Putamen (tissue), 1 donor: ENCODE measurements around the gene MIGA2.
A peak's percentile ranks its signal among the peaks of the same experiment; 100 is the strongest.
"Not testable (repeated sequence)": the region's sequence is repeated elsewhere in the genome, so short reads cannot be mapped to it uniquely, and the experiment has no call there.

Source experiments
- DNase-seq: peaks from one replicate; pipeline ENCODE4 v3.0.0-alpha.2; 2016; ENCODE audit warnings: low spot score

The MIGA2 gene

DNA sequence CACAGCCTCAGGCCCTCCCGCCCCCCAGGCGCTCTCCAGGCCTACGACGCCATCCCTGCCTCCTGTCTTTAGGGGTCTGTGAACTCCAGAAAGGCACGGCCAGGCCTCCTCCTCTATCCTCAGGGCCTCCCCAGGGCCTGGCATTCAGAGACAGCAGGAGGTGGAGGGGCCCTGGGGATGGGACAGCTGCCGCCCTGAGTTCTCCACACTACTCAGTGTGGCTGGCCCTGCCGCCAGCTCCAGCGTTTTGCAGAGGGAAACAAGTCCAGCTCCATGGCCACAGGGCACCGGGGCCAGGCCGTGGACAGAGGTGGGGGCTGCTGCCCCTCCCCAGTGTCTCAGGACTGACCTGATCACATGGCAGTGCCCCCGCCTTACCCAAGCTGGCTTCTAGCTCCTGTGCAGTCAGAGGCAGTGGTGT lies 24.7 kb upstream of the MIGA2 start:
- no peak for DNase-seq

- no peak for DNase-seq
Observed at GRCh38 chr9:129012343-129012742, 24.1 kb upstream of the MIGA2 start.

GRCh38 chr9:129012893-129013448 lies 23.5 kb upstream of the MIGA2 start:
- DNase-seq = no peak

- no peak for DNase-seq
Observed at GRCh38 chr9:129013674-129014073, 22.8 kb upstream of the MIGA2 start.

DNA sequence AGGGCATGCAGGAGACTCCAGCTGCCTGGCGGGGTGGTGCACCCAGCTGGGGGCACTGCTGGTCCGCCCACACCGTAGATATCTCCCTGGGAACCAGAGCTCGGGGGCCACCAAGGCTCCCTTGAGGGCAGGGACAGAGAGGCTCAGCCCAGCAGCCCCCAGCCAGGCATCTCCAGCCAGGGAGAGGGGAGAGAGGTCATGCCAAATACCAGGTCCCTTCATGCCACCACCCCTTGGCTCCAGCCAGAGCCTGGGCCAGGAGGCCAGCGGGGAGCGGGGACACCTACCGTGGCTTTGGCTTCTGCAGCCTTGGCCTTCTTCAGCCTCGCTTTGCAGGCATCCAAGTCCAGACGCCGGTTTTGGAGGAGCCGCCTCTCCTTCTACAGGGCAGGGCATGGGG lies 22.3 kb upstream of the MIGA2 start:
- no peak for DNase-seq

DNA sequence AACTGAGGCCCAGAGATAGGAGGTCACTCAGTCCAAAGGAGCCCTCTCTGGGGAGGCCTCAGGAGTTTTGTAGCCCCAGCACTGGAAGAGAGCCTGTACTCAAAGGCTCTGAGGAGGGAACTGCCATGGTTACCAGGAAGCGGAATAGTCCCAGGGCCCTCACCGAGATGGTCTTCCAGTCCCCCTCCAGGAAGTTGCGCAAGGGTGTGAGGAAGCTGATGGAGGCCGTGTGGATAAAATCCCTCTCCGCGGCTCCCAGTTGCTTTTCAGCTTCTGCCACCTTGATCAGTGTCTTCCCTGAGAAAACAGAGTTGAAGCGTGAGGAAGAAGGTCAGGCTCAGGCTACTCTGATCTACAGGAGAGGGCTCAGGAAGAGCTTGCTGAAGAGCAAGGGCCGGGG lies 21.8 kb upstream of the MIGA2 start:
- no peak for DNase-seq

DNA sequence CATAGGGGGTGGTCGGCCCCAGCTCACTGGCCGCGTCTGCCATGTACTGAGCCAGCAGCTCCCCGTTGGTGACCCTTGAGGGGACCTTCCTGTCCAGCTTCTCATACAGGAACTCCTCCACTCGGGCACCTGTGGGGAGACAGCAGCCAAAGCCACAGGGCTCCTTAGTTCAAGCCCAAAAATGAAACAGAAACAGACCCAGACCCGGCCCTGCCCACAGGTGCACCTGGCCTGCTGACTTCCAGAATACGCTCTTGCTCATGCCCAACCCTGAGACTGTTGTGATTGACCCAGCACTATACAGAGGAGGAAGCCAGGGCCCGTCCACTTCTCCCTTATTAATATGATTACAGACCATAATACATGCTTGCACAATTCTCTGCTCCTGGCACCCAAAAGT lies 15.3 kb upstream of the MIGA2 start:
- no peak for DNase-seq

DNA sequence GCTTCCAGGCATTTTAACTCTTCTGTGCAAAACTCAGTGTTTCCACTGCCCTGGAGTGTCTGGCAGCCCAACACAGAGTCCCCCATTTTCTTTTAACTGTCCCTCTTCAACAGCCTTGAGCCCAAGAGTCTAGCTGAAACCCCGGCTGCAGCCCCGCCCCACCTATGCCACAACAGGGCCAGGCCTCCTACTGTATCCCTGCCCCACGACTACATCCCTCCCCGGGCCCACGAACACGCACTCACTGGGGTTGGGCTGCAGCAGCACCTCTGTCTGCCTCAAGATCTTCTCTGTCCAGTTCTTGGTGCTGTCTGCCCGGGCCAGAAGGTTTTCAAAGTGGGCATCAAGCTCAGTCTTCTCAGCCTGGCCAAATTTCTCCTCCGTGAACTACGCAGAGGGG lies 14.4 kb upstream of the MIGA2 start:
- no peak for DNase-seq

- DNase-seq = no peak
Observed at GRCh38 chr9:129023036-129023907, 13.2 kb upstream of the MIGA2 start.

- DNase-seq = no peak
Observed at GRCh38 chr9:129023908-129024233, 12.6 kb upstream of the MIGA2 start.

DNA sequence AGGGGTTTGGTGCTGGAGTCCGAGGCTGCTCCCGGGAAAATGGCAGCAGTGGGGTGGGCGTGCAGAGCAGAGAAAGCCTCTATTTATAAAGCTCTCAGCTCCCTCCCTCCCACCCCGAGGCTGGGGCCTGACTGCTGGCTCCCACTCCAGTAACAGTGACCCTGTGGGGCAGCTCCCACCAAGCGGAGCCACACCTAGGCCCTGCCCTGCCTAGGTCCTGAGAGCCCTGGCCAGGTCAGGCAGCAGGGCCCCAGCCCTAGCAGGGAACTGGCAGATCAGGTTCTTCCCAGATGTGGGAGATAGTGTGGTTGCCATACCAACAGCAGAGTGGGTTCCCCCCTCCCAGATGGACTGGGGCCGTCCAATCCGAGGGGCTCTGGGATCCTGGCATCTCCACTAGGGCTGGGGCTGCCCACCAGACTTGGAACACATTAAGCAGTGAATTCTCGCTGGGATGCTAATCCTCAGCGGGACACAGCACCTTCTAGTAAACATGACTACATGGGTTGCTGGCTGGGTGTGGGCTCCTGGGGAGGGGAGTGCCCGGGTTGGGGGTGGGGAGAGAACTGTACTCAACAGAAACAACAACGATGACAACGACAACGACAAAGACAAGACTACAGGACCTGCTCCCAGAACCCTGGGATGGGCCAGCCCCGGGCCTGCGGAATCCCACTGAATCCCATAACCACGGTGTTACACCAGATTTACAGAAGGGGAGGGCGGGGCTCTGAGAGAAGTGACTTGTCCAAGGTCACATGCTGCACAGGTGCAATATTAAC lies 9.8 kb upstream of the MIGA2 start:
- no peak for DNase-seq

- DNase-seq = no peak
Observed at GRCh38 chr9:129027224-129027684, 9.2 kb upstream of the MIGA2 start.

DNA sequence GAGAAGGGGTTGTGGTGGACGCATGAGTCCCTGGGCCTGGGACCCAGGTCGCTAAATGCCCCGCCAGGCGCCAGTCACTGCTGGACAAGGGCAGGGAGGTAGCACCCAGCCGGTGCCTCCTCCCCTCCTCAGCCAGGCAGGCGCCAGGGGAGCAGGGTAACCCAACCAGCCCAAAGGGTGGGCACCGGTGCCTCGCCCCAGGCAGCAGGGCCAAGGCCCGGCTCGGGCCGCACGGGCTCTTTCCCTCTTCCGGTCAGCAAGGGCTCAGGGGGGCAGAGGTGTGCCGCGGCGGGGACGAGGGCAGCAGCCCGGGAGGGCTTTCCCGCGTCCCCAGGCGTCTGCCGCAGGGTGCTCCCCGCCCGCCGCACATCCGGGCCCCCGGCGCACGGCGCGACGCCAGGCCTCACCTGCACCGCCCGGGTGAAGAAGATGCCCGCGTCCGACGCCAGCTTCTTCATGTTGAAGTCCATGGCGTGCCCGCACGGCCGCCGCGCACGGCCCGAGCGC lies 8.7 kb upstream of the MIGA2 start:
- no peak for DNase-seq

DNA sequence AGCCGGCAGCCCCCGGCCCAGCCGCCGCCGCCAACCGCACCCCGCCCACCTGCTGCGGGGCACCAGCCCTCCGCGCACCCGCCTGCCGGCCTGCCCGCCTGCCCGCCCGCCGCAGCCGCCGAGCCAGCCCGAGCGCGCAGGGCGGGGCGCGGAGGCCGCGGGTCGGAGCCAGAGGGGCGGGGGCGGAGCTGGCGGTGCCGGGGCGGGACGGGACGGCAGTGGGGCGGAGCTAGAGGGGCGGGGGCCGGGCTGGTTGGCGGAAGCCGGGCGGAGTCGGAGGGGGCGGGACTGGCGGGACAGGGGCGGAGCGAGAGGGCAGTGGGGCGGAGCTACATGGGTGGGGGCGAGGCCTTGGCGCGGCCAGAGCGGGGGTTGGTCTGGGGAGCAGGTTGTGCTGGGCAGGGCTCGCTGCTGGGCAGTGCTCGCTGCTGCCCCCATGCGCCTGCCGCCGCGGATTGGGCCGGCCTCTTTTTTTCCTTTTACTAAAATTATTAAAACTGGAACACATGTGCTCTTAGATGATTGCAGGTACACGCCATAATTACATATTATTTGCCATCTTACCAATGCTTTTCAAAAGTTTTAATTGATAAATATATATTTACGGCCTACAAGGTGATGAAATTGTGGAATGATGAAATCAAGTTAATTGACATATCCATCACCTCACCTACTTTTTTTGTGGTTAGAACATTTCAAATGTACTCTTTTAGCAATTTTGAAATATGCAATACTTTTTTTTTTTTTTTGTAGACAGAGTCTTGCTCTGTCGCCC lies 8.0 kb upstream of the MIGA2 start, which contains the start of gene SH3GLB2:
SH3GLB2 (minus strand) TSS at position 140 of the 775 bp plus-strand sequence. CDS start 177 bp downstream, outside the sequence.
- DNase-seq = peak; percentile 96

DNA sequence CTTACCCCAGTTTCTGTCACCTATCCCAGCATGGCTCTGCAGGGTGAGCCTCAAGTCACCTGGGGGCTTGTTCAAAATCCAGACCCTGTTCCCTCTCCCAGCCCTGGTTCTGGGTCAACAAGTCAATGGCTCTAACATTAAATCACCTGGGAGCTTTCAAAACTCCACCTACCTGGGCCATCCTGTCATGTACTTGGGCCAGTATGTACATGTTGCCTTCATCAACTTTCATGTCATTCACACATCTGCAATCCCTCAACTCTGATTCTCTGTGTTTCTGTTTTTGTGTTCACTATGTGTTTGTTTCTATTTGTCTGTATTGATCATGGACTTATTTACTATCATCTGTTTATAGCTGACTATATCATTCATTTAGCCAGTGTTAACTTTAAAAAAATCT lies 6.2 kb upstream of the MIGA2 start:
- DNase-seq = no peak

GRCh38 chr9:129031514-129031913 lies 4.9 kb upstream of the MIGA2 start:
- no peak for DNase-seq

DNA sequence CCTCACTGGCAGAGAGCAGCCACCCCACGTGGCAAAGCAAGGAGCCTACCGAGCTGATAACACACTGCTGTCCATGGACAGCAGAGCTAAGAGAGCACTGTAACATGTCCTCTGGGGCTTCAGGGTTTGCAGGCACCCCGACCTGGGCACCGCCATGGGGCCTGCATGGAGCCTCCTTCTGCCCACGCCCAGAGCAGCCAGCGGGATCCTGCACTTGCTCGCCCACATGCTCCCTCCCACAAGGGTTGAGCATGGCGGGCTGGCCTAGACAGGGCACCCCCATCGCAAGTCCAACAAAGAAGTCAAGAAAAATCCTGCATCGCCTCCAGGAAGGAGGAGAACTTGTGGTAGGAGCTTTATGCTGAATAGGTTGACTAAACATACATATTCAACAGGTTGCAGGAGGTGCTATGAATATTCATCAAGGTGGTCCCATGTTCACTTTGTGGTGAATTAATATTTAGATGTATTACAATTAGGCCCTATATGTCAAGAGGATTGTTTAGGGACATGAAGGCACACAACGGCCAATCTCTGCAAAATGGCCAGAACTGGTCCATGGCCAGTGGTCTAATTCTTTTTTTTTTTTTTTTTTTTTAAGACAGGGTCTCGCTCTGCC lies 3.8 kb upstream of the MIGA2 start:
- DNase-seq = no peak

GRCh38 chr9:129033216-129033615 lies 3.2 kb upstream of the MIGA2 start:
- DNase-seq = no peak

DNA sequence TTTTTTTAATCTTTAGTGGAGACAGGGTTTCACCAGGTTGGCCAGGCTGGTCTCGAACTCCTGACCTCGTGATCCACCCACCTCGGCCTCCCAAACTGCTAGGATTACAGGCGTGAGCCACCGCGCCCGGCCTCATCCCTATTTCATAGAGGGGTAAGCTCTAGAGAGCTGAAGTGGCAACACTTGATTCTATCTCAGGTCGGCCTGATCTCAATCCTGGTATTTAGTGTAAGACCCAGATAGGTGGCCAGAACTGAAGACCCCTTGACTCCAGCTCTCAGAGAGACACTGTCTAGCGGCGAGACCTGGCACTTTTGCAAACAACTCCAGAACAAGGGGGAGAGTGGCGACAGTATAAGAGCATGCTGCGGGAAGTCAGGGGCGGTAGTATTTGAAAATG lies 588 bp upstream of the MIGA2 start:
- not testable (repeated sequence) for DNase-seq

DNA sequence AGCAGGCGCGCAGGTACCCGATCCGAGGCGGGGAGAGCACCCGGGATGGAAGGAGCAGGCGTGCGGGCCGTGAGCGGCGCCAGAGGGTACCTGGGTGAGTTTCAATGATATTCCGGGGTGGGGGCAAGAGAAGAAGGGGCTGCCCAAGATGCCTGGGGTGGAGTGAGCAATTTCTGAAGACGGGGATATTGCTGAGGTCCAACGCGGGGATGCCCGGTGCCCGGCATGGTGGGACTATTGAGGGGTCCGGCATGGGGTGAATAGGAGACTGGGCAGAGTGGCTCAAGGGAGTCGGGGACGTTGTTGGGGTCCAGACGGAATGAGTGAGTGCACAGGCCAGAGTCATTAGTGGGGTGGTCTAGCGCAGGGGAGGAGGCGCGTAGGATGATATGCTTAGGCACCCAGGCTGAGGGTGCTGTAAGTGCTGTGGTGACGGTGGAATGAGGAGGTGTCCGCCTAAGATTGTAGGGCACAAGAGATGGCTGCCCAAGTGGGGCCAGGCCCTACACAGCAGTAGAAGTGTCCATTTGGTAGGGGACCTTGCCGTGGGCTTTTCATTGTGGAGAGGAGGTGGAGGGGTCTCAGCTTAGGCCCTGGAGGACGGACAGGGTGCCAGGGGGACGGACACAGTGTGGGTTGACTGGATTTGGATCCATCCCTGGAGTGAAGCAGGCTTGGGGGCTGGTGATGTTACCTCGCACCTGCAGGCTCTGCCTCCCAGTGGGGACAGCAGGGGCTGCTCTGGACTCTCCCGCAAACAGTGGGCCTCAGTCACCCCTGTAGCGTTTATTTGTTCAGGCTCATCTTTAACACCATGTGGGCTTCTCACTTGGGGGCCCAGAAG lies 719 bp downstream of the MIGA2 start:
- DNase-seq = no peak

GRCh38 chr9:129037767-129038098 lies 1.3 kb downstream of the MIGA2 start:
- DNase-seq = no peak
